ENCODE results near the gene DNM3.
A peak's percentile ranks its signal among the peaks of the same experiment; 100 is the strongest.
"Not testable (repeated sequence)": the region's sequence is repeated elsewhere in the genome, so short reads cannot be mapped to it uniquely, and the experiment has no call there.

DNM3 gene

DNA sequence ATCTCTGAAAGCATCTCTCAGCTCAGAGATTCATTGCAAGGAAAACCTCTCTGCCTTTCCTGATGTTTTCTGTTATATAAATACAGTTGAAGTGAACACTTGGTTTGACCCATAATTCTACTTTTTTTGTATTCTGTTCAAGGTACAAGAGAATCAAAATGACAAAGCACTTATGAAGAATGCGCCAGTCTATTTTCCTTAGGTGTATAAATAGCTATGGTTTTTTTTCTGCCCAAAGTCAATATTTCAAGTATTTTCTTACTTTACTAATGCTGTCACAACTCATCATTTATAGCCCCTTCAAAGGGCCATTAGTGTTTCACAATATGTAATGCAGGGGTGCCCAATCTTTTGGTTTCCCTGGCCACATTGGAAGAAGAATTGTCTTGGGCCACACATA, 436.7 kb downstream of the DNM3 start:
- no peak for DNase-seq (ENCODE audit: low spot score)

- DNase-seq (ENCODE audit: low spot score) = no peak
Observed at GRCh38 chr1:172278478-172278877, 437.2 kb downstream of the DNM3 start.

- peak; percentile 17 for DNase-seq (ENCODE audit: low spot score)
Observed at GRCh38 chr1:172279939-172280636, 438.8 kb downstream of the DNM3 start.

DNA sequence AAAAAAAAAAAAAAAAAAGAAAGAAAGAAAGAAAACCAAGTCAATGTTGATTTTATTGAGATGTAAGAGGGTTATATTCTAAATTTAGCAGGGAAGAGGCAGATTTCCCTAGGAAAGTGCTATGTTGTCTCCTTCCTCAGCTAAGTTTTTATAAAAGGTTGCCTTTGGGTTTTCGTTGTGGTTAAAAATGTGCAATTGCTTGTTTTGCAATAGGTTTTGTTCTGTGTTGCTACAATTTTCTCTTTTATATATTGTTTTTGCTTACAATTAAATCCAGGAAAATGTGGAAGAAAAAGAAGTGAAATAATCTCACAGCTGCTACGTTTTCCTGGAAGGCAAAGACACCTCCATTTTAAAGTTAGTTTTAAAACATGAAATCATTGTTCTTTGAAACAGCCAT, 442.5 kb downstream of the DNM3 start:
- no peak for DNase-seq (ENCODE audit: low spot score)

DNA sequence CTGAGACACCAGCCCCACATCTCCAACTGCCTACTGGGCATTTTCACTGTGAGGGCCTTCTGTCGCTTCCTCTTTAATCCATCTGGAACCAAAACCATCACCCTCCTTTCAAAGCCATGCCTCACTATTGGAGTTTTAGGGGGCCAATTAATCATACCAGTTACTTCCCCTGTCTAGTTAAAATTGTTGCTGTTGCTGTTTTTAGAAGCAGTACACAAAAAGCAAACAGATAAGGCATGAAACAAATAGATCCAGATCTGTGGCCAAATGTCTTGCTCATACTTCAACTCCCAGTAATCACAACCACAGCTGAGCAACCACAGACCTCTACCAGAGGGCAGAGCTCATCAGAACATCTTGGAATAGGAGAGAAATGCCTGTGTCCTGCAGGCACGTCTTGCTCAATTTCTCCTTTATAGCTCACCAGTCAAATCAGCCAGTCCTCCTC, 445.4 kb downstream of the DNM3 start:
- no peak for DNase-seq (ENCODE audit: low spot score)

GRCh38 chr1:172287208-172287607, 445.9 kb downstream of the DNM3 start:
- no peak for DNase-seq (ENCODE audit: low spot score)

- DNase-seq (ENCODE audit: low spot score) = no peak
Observed at GRCh38 chr1:172288581-172288980, 447.3 kb downstream of the DNM3 start.

DNA sequence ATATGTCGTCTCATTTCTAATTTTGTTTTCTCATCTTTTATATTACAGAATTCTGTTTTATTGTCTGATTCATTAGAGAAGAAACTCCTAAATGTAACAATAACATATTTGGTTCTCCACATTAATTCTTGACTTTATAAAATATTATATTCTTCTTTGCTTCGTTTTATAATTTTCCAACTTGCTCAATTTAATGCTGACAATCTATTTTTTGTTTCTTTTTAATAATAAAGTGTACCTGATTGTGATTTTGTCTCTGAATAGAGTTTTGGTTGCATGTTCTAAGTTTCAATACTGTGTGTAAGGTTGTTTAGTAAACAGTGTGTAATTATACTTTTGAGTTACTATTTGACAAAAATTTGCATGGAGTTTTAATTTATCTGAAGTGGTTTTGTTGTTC, 448.1 kb downstream of the DNM3 start:
- DNase-seq (ENCODE audit: low spot score) = no peak

DNA sequence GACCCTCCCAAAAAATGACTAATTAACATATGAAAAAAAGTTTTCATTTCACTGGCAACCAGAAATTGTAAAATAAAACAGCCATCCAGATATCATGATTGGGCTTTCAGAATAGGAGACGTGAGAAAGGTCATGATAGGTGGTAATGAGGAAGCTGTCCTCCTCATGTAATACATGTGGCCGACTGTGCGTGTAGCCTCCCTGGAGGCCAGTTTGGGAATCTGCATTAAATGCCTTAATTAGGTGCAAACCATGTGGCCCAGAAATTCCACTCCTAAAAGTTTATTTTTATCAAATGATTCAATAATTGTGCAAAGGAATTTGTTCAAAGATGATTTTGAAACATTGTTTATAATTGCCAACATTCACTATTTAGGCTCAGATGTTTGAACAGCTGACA, 451.5 kb downstream of the DNM3 start:
- DNase-seq (ENCODE audit: low spot score) = no peak

DNA sequence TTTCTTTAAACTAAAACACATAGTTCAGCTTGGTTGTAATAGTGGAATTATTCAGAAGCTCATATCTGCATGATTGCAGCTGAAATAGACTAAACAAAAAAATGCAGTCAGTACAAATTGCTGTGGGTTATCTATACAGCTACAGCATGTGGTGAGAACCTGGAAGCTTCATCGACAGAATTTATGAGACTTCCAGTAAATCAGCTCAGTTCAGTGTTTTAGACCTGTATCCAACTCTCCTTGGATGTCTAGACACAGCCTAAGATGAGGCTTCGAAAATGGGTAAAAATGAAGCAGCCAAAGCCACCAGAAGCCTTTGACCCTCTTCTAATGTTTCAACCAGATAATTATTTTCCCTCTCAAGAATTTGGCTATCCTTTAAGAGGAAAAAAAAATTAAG, 452.1 kb downstream of the DNM3 start:
- DNase-seq (ENCODE audit: low spot score) = no peak

- DNase-seq (ENCODE audit: low spot score) = no peak
Observed at GRCh38 chr1:172298141-172298540, 456.8 kb downstream of the DNM3 start.

GRCh38 chr1:172298911-172299310, 457.6 kb downstream of the DNM3 start:
- DNase-seq (ENCODE audit: low spot score) = no peak

DNA sequence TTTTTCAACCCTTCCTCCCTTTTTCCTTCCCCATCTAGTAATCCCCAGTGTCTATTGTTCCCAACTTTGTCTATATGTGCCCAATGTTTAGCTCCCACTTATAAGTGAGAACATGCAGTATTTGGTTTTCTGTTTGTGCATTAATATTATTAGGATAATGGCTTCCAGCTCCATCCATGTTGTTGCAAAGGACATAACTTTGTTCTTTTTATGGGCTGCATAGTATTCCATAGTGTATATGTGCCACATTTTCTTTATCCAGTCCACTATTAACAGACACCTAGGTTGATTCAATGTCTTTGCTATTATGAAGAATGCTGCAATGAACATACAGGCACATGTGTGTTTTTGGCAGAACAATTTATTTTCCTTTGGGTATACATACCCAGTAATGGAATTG, 458.2 kb downstream of the DNM3 start:
- no peak for DNase-seq (ENCODE audit: low spot score)

DNA sequence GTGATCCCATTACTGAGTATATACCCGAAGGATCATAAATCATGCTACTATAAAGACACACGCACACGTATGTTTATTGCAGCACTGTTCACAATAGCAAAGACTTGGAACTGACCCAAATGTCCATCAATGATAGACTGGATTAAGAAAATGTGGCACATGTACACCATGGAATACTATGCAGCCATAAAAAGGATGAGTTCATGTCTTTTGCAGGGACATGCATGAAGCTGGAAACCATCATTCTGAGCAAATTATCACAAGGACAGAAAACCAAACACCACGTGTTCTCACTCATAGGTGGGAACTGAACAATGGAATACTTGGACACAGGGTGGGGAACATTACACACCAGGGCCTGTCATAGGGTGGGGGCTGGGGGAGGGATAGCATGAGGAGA, 466.2 kb downstream of the DNM3 start:
- not testable (repeated sequence) for DNase-seq (ENCODE audit: low spot score)

- DNase-seq (ENCODE audit: low spot score) = no peak
Observed at GRCh38 chr1:172308142-172308541, 466.8 kb downstream of the DNM3 start.

DNA sequence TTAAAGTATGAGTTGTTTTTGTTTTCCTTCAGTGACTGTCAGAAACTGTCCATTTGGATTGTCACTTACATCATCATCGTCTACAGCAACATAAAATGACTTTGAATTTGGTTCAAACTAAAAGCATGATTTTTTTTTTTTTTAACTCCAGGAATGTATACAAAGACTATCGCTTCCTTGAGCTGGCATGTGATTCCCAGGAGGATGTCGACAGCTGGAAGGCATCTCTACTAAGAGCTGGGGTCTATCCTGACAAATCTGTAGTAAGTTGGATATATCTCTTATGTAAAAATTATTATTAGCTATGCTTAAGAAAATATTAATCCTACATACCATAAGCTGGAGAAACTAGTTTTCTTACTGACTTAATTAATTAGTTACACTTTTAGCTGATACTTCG, 467.3 kb downstream of the DNM3 start:
- DNase-seq (ENCODE audit: low spot score) = no peak

DNA sequence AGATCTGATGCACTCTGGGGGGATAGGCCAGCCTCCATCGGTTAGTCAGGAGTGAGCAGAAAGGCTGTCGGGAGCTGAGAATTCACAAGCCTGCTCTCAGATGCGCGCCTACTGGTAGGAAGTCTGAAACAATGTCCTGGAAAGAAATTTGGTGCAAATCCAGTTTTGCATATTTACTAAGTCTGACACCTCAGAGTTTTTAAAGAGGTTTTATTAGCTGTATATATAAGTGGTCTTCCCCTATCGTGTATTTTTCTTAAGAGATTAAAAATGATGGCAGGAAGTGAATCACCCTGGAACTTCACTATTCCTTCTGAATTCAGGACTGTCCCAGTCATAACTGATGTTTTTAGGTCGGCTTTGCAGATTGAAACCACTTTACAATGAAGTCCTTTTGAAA, 479.4 kb downstream of the DNM3 start:
- peak; percentile 47 for DNase-seq (ENCODE audit: low spot score)

DNA sequence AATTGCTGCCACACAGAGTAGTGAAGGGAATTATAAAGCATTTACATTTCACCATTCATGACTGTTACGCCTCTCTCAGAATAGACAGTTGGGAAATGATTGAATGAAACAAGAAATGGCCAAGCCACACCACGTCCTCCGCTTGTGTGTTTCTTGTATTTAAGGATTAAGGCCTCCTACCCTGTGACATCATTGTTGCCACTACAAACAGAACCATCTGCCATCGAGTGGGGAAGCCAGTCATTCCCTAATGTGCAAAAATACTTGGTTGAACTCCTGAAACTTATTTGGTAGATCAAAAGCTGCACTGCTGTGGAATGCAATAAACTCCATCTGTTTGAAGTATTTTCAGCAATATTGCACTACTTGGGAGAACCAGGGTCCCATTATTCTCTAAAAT, 480.2 kb downstream of the DNM3 start:
- no peak for DNase-seq (ENCODE audit: low spot score)

- no peak for DNase-seq (ENCODE audit: low spot score)
Observed at GRCh38 chr1:172322219-172323061, 481.1 kb downstream of the DNM3 start.

DNA sequence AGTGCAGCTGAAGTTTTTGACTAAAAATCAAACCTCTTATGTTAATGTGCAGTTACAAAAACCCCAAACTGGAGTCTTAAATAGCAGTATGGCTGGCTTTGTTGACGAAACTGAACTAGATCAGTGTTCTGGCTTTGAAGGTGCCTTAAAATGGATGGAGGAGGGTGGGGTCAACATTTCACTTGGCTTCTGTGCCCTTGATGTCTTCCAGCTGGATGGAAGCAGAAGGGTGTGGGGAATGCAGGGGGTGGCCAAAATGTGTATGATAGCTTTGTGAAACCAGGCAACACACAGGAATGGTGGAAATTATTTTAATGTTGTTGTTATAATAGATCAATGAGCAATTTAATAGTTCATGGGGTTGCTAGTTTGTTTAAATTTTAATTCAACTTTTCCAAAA, 482.4 kb downstream of the DNM3 start:
- DNase-seq (ENCODE audit: low spot score) = no peak

- DNase-seq (ENCODE audit: low spot score) = no peak
Observed at GRCh38 chr1:172324086-172324485, 482.8 kb downstream of the DNM3 start.

DNA sequence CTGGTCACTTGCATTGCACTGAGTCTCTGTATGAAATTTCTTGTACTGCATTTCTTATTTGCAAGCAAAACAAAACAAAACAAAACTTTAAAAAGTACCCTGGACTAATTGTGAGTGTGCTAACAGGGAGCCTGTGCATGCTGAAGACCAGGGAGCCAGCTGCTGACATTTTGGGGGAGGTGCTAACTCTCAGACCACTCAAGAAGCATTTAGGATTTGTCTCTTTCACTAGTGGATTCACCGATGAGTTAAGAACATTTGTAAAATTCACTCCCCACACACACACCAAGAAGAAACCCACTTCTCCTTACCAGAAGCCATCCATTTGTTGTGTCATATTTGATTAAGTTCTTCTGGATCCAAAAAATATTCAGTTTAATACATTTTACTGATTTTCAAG, 483.5 kb downstream of the DNM3 start:
- no peak for DNase-seq (ENCODE audit: low spot score)

- DNase-seq (ENCODE audit: low spot score) = peak; percentile 48
Observed at GRCh38 chr1:172325531-172325930, 484.2 kb downstream of the DNM3 start.

DNA sequence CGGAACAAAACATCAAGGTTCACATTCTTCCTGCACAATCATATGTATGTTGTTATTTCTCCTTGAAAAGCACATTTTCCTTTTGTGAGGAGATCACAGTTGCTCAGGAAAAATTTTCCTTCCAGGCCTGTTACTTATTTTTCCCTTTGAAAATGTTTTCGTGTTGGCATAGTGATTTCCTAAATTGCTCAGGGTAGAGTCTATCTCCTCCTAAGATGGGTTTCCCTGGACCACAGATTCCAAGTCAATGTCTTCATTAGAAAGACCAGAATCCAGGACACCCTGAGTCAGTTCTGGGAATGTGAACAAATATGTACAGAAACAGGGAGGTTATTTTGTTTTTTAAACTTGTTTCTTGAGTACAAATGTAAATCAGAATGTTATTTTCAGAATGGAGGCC, 484.8 kb downstream of the DNM3 start:
- DNase-seq (ENCODE audit: low spot score) = no peak

Data from COLO829 (cell line).